ENCODE data around the gene ALKBH7. TPM values are rescaled to one million over a fixed set of nuclear protein-coding genes. Genes with fewer than 3 reads are reported as not detected.
A peak's percentile ranks its signal among the peaks of the same experiment; 100 is the strongest.

ALKBH7 gene
- total and polyA plus RNA-seq, 2 of the 13 experiments (the other 11 are each of a cell fraction or from before 2014, with no cell fraction given): 29.6 to 45.9 TPM

GRCh38 chr19:6393074-6393982, 20.7 kb downstream of the ALKBH7 start, which contains the start of gene GTF2F1 (continued):
- TF ChIP-seq ZBTB40 (IDR thresholded peaks at IDR 0.05) (peak; percentile 54; the same call in 1 of the 2 replicates), ZBTB40 (CRISPR knock-in tag; IDR thresholded peaks at IDR 0.05) (no peak; the same call in 1 of the 2 replicates), POGK (CRISPR knock-in tag; conservative IDR thresholded peaks at IDR 0.05) (peak; percentile 58), HMGXB3 (CRISPR knock-in tag; IDR thresholded peaks at IDR 0.05; ENCODE audit: borderline replicate concordance) (no peak), CENPX (CRISPR knock-in tag; IDR thresholded peaks at IDR 0.05) (no peak), ZNF224 (CRISPR knock-in tag; IDR thresholded peaks at IDR 0.05) (peak; percentile 26; the same call in 1 of the 2 replicates)
